H1 (cell line): ENCODE results near the gene FPR2. TPM values are rescaled to one million over a fixed set of nuclear protein-coding genes. Genes with fewer than 3 reads are reported as not detected.

Source experiments
- CTCF ChIA-PET: fragments of 300-600 bp; sonication (Branson Sonifier 250); formaldehyde crosslinking; loops from one replicate; lab custom pipeline; 2021; ENCODE audit not compliant: partially characterized antibody; lab: Charles Lee
- POLR2A ChIA-PET: fragments of 300-600 bp; sonication (Branson Sonifier 250); formaldehyde crosslinking; loops from one replicate; lab custom pipeline; 2021; ENCODE audit warnings: inconsistent platforms; ENCODE audit not compliant: partially characterized antibody; lab: Charles Lee
- DNase-seq, 2 experiments: peaks; one replicate each; pipeline versions ENCODE4 v3.0.0 to v3.0.0-alpha.2; 2010 to 2022; ENCODE audit warnings: low spot score in 2 of 2, low read depth in 1 of 2, mixed read lengths in 1 of 2
- FAIRE-seq: peaks from 2 replicates; lab custom pipeline; 2011; peaks lifted over from hg19 to GRCh38; lab: Jason Lieb, UNC
- H2AFZ ChIP-seq: 2 replicates; pipeline ENCODE4 v1.8.1; 2012; ENCODE audit warnings: low read length, inconsistent platforms
- H2AK5ac ChIP-seq: 2 replicates; pipeline ENCODE4 v1.6.1; 2013; ENCODE audit warnings: low read depth, low read length
- H2BK120ac ChIP-seq: replicated peaks from 2 replicates; pipeline ENCODE3; 2013; ENCODE audit warnings: low read depth, low read length, inconsistent platforms
- H2BK12ac ChIP-seq: 2 replicates; pipeline ENCODE4 v1.6.1; 2013; ENCODE audit warnings: low read depth, low read length
- H2BK15ac ChIP-seq: 2 replicates; pipeline ENCODE4 v1.6.1; 2013; ENCODE audit warnings: low read length
- H2BK20ac ChIP-seq: 2 replicates; pipeline ENCODE4 v1.6.1; 2013; ENCODE audit warnings: low read length
- H2BK5ac ChIP-seq: 2 replicates; pipeline ENCODE4 v1.6.1; 2013; ENCODE audit warnings: low read depth, low read length
- H3K14ac ChIP-seq: 2 replicates; pipeline ENCODE4 v1.6.1; 2013; ENCODE audit warnings: inconsistent platforms; ENCODE audit not compliant: insufficient read length
- H3K18ac ChIP-seq: 2 replicates; pipeline ENCODE4 v1.6.1; 2013; ENCODE audit warnings: low read length; ENCODE audit errors: extremely low read depth
- H3K23ac ChIP-seq: 2 replicates; pipeline ENCODE4 v1.6.1; 2013; ENCODE audit warnings: inconsistent platforms; ENCODE audit not compliant: insufficient read length
- H3K23me2 ChIP-seq: 2 replicates; pipeline ENCODE4 v1.6.1; 2013; ENCODE audit warnings: low read depth, low read length
- H3K27ac ChIP-seq: 2 replicates; pipeline ENCODE4 v1.6.1; 2011; ENCODE audit warnings: low read depth, low read length, inconsistent platforms
- H3K27me3 ChIP-seq, 4 experiments: replicated peaks in 1 of 4; 1 replicate in 1 of 4; 2 replicates in 3 of 4; pipeline versions ENCODE4 v1.6.1 to v1.8.1; 2011 to 2013; ENCODE audit warnings: low read length in 3 of 4, mild to moderate bottlenecking in 3 of 4, inconsistent platforms in 2 of 4, mixed read lengths in 2 of 4, moderate library complexity in 1 of 4; ENCODE audit not compliant: control insufficient read depth in 3 of 4, insufficient read depth in 3 of 4; ENCODE audit errors: extremely low read depth in 1 of 4
- H3K36me3 ChIP-seq, 4 experiments: 2 replicates each; pipeline versions ENCODE4 v1.6.1 to v1.8.1; 2011 to 2013; ENCODE audit warnings: mild to moderate bottlenecking in 4 of 4, low read length in 3 of 4, moderate library complexity in 2 of 4, control low read depth in 1 of 4, inconsistent platforms in 1 of 4; ENCODE audit not compliant: insufficient read depth in 4 of 4, control insufficient read depth in 2 of 4
- H3K4ac ChIP-seq: replicated peaks from 2 replicates; pipeline ENCODE3; 2013; ENCODE audit warnings: low read length, low read depth, mixed read lengths, inconsistent platforms; ENCODE audit not compliant: insufficient read length
- H3K4me1 ChIP-seq, 4 experiments: replicated peaks in 1 of 4; 1 replicate in 1 of 4; 2 replicates in 3 of 4; pipeline versions ENCODE4 v1.6.1 to v1.8.1; 2011 to 2013; ENCODE audit warnings: low read length in 3 of 4, inconsistent platforms in 2 of 4, mixed read lengths in 1 of 4; ENCODE audit not compliant: insufficient read depth in 4 of 4, control insufficient read depth in 3 of 4
- H3K4me2 ChIP-seq, 2 experiments: 2 replicates each; pipeline versions ENCODE4 v1.6.1 to v1.8.1; 2011 to 2013; ENCODE audit warnings: low read depth in 2 of 2, low read length in 2 of 2, control low read depth in 1 of 2, inconsistent platforms in 1 of 2, mild to moderate bottlenecking in 1 of 2; ENCODE audit not compliant: insufficient read depth in 1 of 2
- H3K4me3 ChIP-seq, 4 experiments: fragments of 200-600, 300-600 bp in 1 of 4; sonication (generic), shearing (Covaris generic), sonication (Bioruptor Twin) in 1 of 4; 2 replicates each; pipeline versions ENCODE4 v1.5.1 to v1.8.1; 2011 to 2016; ENCODE audit warnings: low read length in 4 of 4, low read depth in 3 of 4, control low read depth in 2 of 4, inconsistent platforms in 2 of 4, mild to moderate bottlenecking in 2 of 4, mixed read lengths in 1 of 4, moderate library complexity in 1 of 4; ENCODE audit not compliant: insufficient read depth in 2 of 4; ENCODE audit errors: extremely low read depth in 1 of 4
- H3K56ac ChIP-seq: replicated peaks from 2 replicates; pipeline ENCODE3; 2013; ENCODE audit warnings: low read depth, mild to moderate bottlenecking, mixed read lengths, low read length, inconsistent platforms; ENCODE audit not compliant: insufficient read length
- H3K79me1 ChIP-seq: 2 replicates; pipeline ENCODE4 v1.6.1; 2013; ENCODE audit warnings: low read depth, low read length, control low read depth
- H3K79me2 ChIP-seq, 2 experiments: 2 replicates each; pipeline versions ENCODE4 v1.6.1 to v1.8.1; 2012 to 2013; ENCODE audit warnings: low read length in 2 of 2, mild to moderate bottlenecking in 2 of 2, inconsistent platforms in 1 of 2; ENCODE audit not compliant: insufficient read depth in 2 of 2, control insufficient read depth in 1 of 2
- H3K9ac ChIP-seq, 4 experiments: replicated peaks in 1 of 4; 1 replicate in 1 of 4; 2 replicates in 3 of 4; pipeline versions ENCODE4 v1.6.1 to v1.8.1; 2011 to 2013; ENCODE audit warnings: low read depth in 3 of 4, low read length in 3 of 4, control low read depth in 2 of 4, mild to moderate bottlenecking in 2 of 4, moderate library complexity in 2 of 4, inconsistent platforms in 1 of 4; ENCODE audit errors: extremely low read depth in 1 of 4
- H3K9me3 ChIP-seq, 2 experiments: 2 replicates each; pipeline versions ENCODE4 v1.6.1 to v1.8.1; 2012 to 2013; ENCODE audit warnings: mild to moderate bottlenecking in 2 of 2, moderate library complexity in 2 of 2, control low read depth in 1 of 2, inconsistent platforms in 1 of 2, low read depth in 1 of 2, low read length in 1 of 2, mixed read lengths in 1 of 2; ENCODE audit not compliant: insufficient read depth in 2 of 2
- H4K20me1 ChIP-seq, 2 experiments: replicated peaks in 1 of 2; 2 replicates each; pipeline versions ENCODE3 to v1.8.1; 2011 to 2013; ENCODE audit warnings: inconsistent platforms in 2 of 2, low read length in 2 of 2, mild to moderate bottlenecking in 1 of 2; ENCODE audit not compliant: insufficient read depth in 2 of 2, control insufficient read depth in 1 of 2
- H4K5ac ChIP-seq: 2 replicates; pipeline ENCODE4 v1.6.1; 2013; ENCODE audit warnings: low read length, low read depth, mixed read lengths, inconsistent platforms; ENCODE audit not compliant: insufficient read length
- H4K8ac ChIP-seq: 2 replicates; pipeline ENCODE4 v1.8.0; 2013; ENCODE audit warnings: mild to moderate bottlenecking, moderate library complexity, low read length, inconsistent platforms; ENCODE audit not compliant: insufficient read depth; ENCODE audit errors: extremely low read depth
- H4K91ac ChIP-seq: replicated peaks from 2 replicates; pipeline ENCODE3; 2013; ENCODE audit warnings: low read length, mixed read lengths, inconsistent platforms; ENCODE audit not compliant: insufficient read length
- ASH2L ChIP-seq: fragments of 200-600, 300-600 bp; sonication (generic); IDR thresholded peaks from one replicate; pipeline ENCODE4 v1.7.1; 2017; ENCODE audit warnings: low read length
- ATF2 ChIP-seq: IDR thresholded peaks from 2 replicates; pipeline ENCODE4 v1.6.1; 2012; ENCODE audit warnings: low read length, inconsistent platforms
- CBX8 ChIP-seq: fragments of 300-800, 300-1000 bp; sonication (generic); IDR thresholded peaks from 2 replicates; pipeline ENCODE4 v1.7.1; 2016; ENCODE audit warnings: low read depth, low read length, borderline replicate concordance
- EP300 ChIP-seq, 2 experiments: IDR thresholded peaks; 1 replicate in 1 of 2; 2 replicates in 1 of 2; pipeline ENCODE4 v1.6.1; 2011 to 2012; ENCODE audit warnings: low read depth in 2 of 2, low read length in 2 of 2, mild to moderate bottlenecking in 2 of 2, borderline replicate concordance in 1 of 2, inconsistent platforms in 1 of 2, moderate library complexity in 1 of 2
- NANOG ChIP-seq: IDR thresholded peaks from 2 replicates; pipeline ENCODE4 v1.6.1; 2011; ENCODE audit warnings: low read length, low read depth, mild to moderate bottlenecking, inconsistent platforms; ENCODE audit not compliant: insufficient read depth, poor library complexity, severe bottlenecking
- POLR2AphosphoS5 ChIP-seq: IDR thresholded peaks from 2 replicates; pipeline ENCODE4 v1.6.1; 2011; ENCODE audit warnings: low read depth, low read length
- RAD21 ChIP-seq, 2 experiments: IDR thresholded peaks in 1 of 2; conservative IDR thresholded peaks in 1 of 2; 2 replicates each; pipeline ENCODE4 v1.6.1; 2011; ENCODE audit warnings: low read depth in 2 of 2, low read length in 2 of 2, improper control_type of control experiment in 1 of 2, inconsistent platforms in 1 of 2, mild to moderate bottlenecking in 1 of 2, moderate library complexity in 1 of 2
- SIRT6 ChIP-seq: IDR thresholded peaks from one replicate; pipeline ENCODE4 v1.7.1; 2012; ENCODE audit warnings: low read length, inconsistent platforms
- SP1 ChIP-seq: IDR thresholded peaks from 2 replicates; pipeline ENCODE4 v1.6.1; 2011; ENCODE audit warnings: low read depth, low read length
- SUZ12 ChIP-seq: fragments of 200-600 bp; sonication (generic); IDR thresholded peaks from 2 replicates; pipeline ENCODE4 v1.6.1; 2012; ENCODE audit warnings: mild to moderate bottlenecking, inconsistent platforms, low read length, moderate library complexity, mixed read lengths
- USF2 ChIP-seq: IDR thresholded peaks from 2 replicates; pipeline ENCODE4 v1.6.1; 2011; ENCODE audit warnings: low read length, improper control_type of control experiment
- WGBS, 2 experiments: shearing (Covaris generic) in 1 of 2; methylation state at CpG; one replicate each; pipeline versions ENCODE4 v1.1.6 to v1.1.7; 2013 to 2015; ENCODE audit warnings: low lambda C conversion rate in 2 of 2, mixed read lengths in 2 of 2, inconsistent platforms in 1 of 2, low coverage in 1 of 2, missing lambda C conversion rate in 1 of 2; ENCODE audit not compliant: insufficient replicate concordance in 2 of 2, insufficient coverage in 1 of 2, insufficient read length in 1 of 2; ENCODE audit errors: extremely low coverage in 1 of 2, missing lambda C conversion rate in 1 of 2; 5-methylcytosine and 5-hydroxymethylcytosine counted together
- polyA plus RNA-seq, 7 experiments: library from polyadenylated mRNA; depleted of rRNA in 3 of 7; stranded (reverse) in 5 of 7; unstranded in 2 of 7; fragments of >200 nt in 5 of 7; fragments of 200-250 nt in 2 of 7; gene quantifications; 1 replicate in 5 of 7; 2 replicates in 1 of 7; 4 replicates in 1 of 7; pipeline versions ENCODE4 v1.2.1 to v1.2.3, GENCODE V29; 2011 to 2013; ENCODE audit warnings: missing spikeins in 2 of 7, mixed read lengths in 2 of 7
- total RNA-seq: library from RNA; stranded (reverse); fragmentation: NEBNext Ultra II Directional; extraction: Animal tissue kit (Norgen Biotek cat#: 25700); gene quantifications from 2 replicates; pipeline ENCODE4 v1.2.1, GENCODE V29; 2021

FPR2 gene
- total and polyA plus RNA-seq, 2 of the 8 experiments (the other 6 are each of a cell fraction or from before 2014, with no cell fraction given): 0.17 TPM; not detected in 1

GRCh38 chr19:51816711-51817110 is 55.7 kb downstream of the FPR2 start:
- Histone ChIP-seq H2AK5ac (no peak overlapping the region), H3K27me3 (no peaks in the 10 kb centered on the region), H3K23me2 (no peaks in the 10 kb centered on the region; the same call in 1 of the 2 replicates), H3K36me3 (no peaks in the 10 kb centered on the region), H2BK20ac (no peak overlapping the region), H3K4me3 (no peak overlapping the region), H3K79me1 (no peaks in the 10 kb centered on the region), H3K14ac (no peak overlapping the region), H2BK120ac (no peak overlapping the region), H3K18ac (no peak overlapping the region), H3K23ac (no peak overlapping the region), H3K4ac (no peak overlapping the region), H2AFZ (no peak overlapping the region), H4K5ac (no peak overlapping the region), H2BK5ac (no peak overlapping the region), H4K8ac (no peak overlapping the region), H3K4me1 (no peaks in the 10 kb centered on the region), H4K20me1 (no peaks in the 10 kb centered on the region), H2BK15ac (no peak overlapping the region), H3K56ac (no peak overlapping the region), H3K9ac (no peak overlapping the region), H3K4me2 (no peak overlapping the region), H4K91ac (no peak overlapping the region), H3K79me2 (no peaks in the 10 kb centered on the region), H2BK12ac (no peak overlapping the region), H3K27ac (no peak overlapping the region), H3K9me3 (peaks cover 8 to 25% of the 10 kb centered on the region in 2 experiments; a peak in 3 of 4 replicates)
- 75% methylated on average over 1 of the region's 1 CpG; no CpG with 5 or more reads in 1 of the 2 experiments for WGBS, 2 experiments
- DNase-seq (no peak), FAIRE-seq (no peak)
- no peak for TF ChIP-seq SP1
- no peak for TF ChIP-seq CBX8
- TF ChIP-seq POLR2AphosphoS5: no peak
- no peak for TF ChIP-seq SIRT6
- TF ChIP-seq EP300 (IDR thresholded peaks at IDR 0.05; ENCODE audit: borderline replicate concordance in 1 of 2, low read depth in 2 of 2, low read length in 2 of 2): no peak
- no peak for TF ChIP-seq NANOG
- no peak for TF ChIP-seq ASH2L
- TF ChIP-seq SUZ12: no peak
- TF ChIP-seq RAD21 (IDR thresholded peaks at IDR 0.05 in 1 of 2, conservative IDR thresholded peaks at IDR 0.05 in 1 of 2; ENCODE audit: low read depth in 2 of 2, low read length in 2 of 2): no peak
- no peak for TF ChIP-seq ATF2
- no peak for TF ChIP-seq USF2
- ChIA-PET CTCF (interaction anchor here (1.0 to 1.3 kb wide), 2 partner anchors 21 to 35 kb away, joined by 5 read pairs; no protein-coding TSS in a partner anchor), POLR2A (no interaction called here)
